Pancreas (tissue), 10 donors: ENCODE data around the gene EFCAB12. TPM values are rescaled to one million over a fixed set of nuclear protein-coding genes. Genes with fewer than 3 reads are reported as not detected.
"Not testable (repeated sequence)": the region's sequence is repeated elsewhere in the genome, so short reads cannot be mapped to it uniquely, and the experiment has no call there.

Source experiments
- ATAC-seq, 4 donors: fragments of 200-7000 bp; cut with Tn5 transposase; one replicate each; pipeline versions ENCODE4 v1.8.0 to v1.9.1; 2020; ENCODE audit warnings: mild to moderate bottlenecking in 4 of 4, moderate library complexity in 4 of 4
- DNase-seq, 6 donors: peaks; one replicate each; pipeline ENCODE4 v3.0.0-alpha.2; 2020
- FAIRE-seq: peaks from 2 replicates; lab custom pipeline; 2012; peaks lifted over from hg19 to GRCh38; lab: Jason Lieb, UNC
- H3K27ac ChIP-seq, 4 donors: fragments of 200-600 bp; sonication (generic); 1 replicate in 3 of 4; 2 replicates in 1 of 4; pipeline versions ENCODE4 v1.5.0 to v1.8.0; 2020
- H3K27me3 ChIP-seq, 4 donors: fragments of 200-600 bp; one replicate each; pipeline ENCODE4 v1.8.0; 2021
- H3K36me3 ChIP-seq, 3 donors: fragments of 200-600 bp; sonication (generic) in 1 of 3; one replicate each; pipeline versions ENCODE4 v1.5.0 to v1.8.0; 2020 to 2021
- H3K4me1 ChIP-seq, 3 donors: fragments of 200-600 bp; one replicate each; pipeline ENCODE4 v1.8.0; 2021
- H3K4me3 ChIP-seq, 4 donors: fragments of 200-600 bp; sonication (generic) in 2 of 4; one replicate each; pipeline versions ENCODE4 v1.5.0 to v1.8.0; 2020 to 2021
- H3K9me3 ChIP-seq, 4 donors: fragments of 200-600 bp; one replicate each; pipeline ENCODE4 v1.8.0; 2021
- CTCF ChIP-seq, 4 donors: fragments of 200-600 bp; sonication (generic) in 3 of 4; IDR thresholded peaks; one replicate each; pipeline versions ENCODE4 v1.5.0 to v1.8.0; 2021; ENCODE audit warnings: antibody characterized with exemption in 4 of 4
- WGBS, 2 donors: extraction: QIAGEN DNeasy Blood & Tissue Kit; methylation state at CpG; one replicate each; pipeline ENCODE4 v1.1.7; 2013; 5-methylcytosine and 5-hydroxymethylcytosine counted together
- intact Hi-C, 3 donors: fragments of 100-400 bp; cut with DNase I; formaldehyde crosslinking; loops; one replicate each; pipeline versions ENCODE4 v1.11.1 to v1.14.2; 2022
- polyA plus RNA-seq, 2 donors: library from polyadenylated mRNA; stranded (reverse); fragments of 200-250 nt; gene quantifications; one replicate each; pipeline ENCODE4 v1.2.3, GENCODE V29; 2013
- total RNA-seq, 6 donors: library from RNA; stranded (reverse); fragmentation: NEBNext Ultra II Directional in 4 of 6; extraction: Animal tissue kit (Norgen Biotek cat#: 25700) in 4 of 6; gene quantifications; one replicate each; pipeline versions ENCODE4 v1.2.1 to v1.2.4, GENCODE V29; 2021 to 2023
- donor health status: healthy with polysubstance abuse.
- donor health status: DM: no; HTN: no; CAD: no; lungs with moderate emphysema.
- donor health status: DM: no; HTN: no; CAD: no.
- donor health status: control.
- donor health status: control.
- donor health status: Bipolar disorder and iron deficiency.
- donor health status: DM: yes; HTN: yes; CAD: no.
- donor health status: DM: no; HTN: no; CAD: no.
- donor health status: DM: no; HTN: no; CAD: no.
- donor health status: DM: yes; HTN: yes; CAD: no.

Gene EFCAB12
- total and polyA plus RNA-seq, 8 donors: 0.43 to 2.0 (median 0.89) TPM

GRCh38 chr3:129398803-129399144 lies 29.7 kb downstream of the EFCAB12 start:
- DNase-seq (peak in 1 of 6 donors; percentile 58), FAIRE-seq (no peak), ATAC-seq (peak; percentile 26 to 54 (median 52))
- H3K9me3 ChIP-seq: no peaks in the 10 kb centered on the region
- no peaks in the 10 kb centered on the region for H3K27me3 ChIP-seq
- intact Hi-C loops: no loop called here
- no peak for TF ChIP-seq CTCF (IDR thresholded peaks at IDR 0.05)
- H3K27ac ChIP-seq: peak overlapping the region; percentile 55 to 94 (median 90)
- H3K36me3 ChIP-seq: no peaks in the 10 kb centered on the region
- H3K4me1 ChIP-seq: peaks cover 5 to 9% (median 6%) of the 10 kb centered on the region in 3 donors
- H3K4me3 ChIP-seq: peak overlapping the region; percentile 66 to 90 (median 75)
- WGBS, 2 donors: 0% methylated on average over 18 of the region's 18 CpGs

- H3K36me3 ChIP-seq: peaks cover 0 to 23% (median 5%) of the 10 kb centered on the region in 3 donors
- ATAC-seq, H3K27me3 ChIP-seq, DNase-seq, H3K4me1 ChIP-seq, H3K4me3 ChIP-seq, H3K27ac ChIP-seq, intact Hi-C loops, FAIRE-seq, H3K9me3 ChIP-seq: not testable (repeated sequence)
- 89 to 90% methylated on average over 9 to 13 of the region's 17 CpGs for WGBS, 2 donors
Observed at GRCh38 chr3:129393760-129394564, 34.5 kb downstream of the EFCAB12 start.

GRCh38 chr3:129393271-129393670 lies 35.2 kb downstream of the EFCAB12 start:
- H3K4me1 ChIP-seq: peaks cover 4 to 8% (median 4%) of the 10 kb centered on the region in 3 donors
- 55 to 60% methylated on average over 6 of the region's 6 CpGs for WGBS, 2 donors

GRCh38 chr3:129392106-129392887 lies 36.1 kb downstream of the EFCAB12 start:
- H3K27me3 ChIP-seq, H3K27ac ChIP-seq, intact Hi-C loops, ATAC-seq, H3K4me3 ChIP-seq, FAIRE-seq, H3K9me3 ChIP-seq, H3K4me1 ChIP-seq, DNase-seq: not testable (repeated sequence)
- H3K36me3 ChIP-seq: peaks cover 0 to 23% (median 5%) of the 10 kb centered on the region in 3 donors
- 88 to 91% methylated on average over 8 of the region's 8 CpGs for WGBS, 2 donors

More at GRCh38 chr3:129393271-129393670, 35.2 kb downstream of the EFCAB12 start:
- H3K27ac ChIP-seq: no peak overlapping the region
- intact Hi-C loops: no loop called here
- no peaks in the 10 kb centered on the region for H3K9me3 ChIP-seq
- no peak overlapping the region for H3K4me3 ChIP-seq
- no peak for TF ChIP-seq CTCF (IDR thresholded peaks at IDR 0.05)
- DNase-seq (no peak), ATAC-seq (no peak), FAIRE-seq (no peak)
- no peaks in the 10 kb centered on the region for H3K27me3 ChIP-seq
- H3K36me3 ChIP-seq: peaks cover 0 to 23% (median 5%) of the 10 kb centered on the region in 3 donors

- 79 to 82% methylated on average over 3 to 4 of the region's 4 CpGs for WGBS, 2 donors
- FAIRE-seq, H3K27ac ChIP-seq, H3K4me1 ChIP-seq, H3K9me3 ChIP-seq, ATAC-seq, H3K27me3 ChIP-seq, H3K4me3 ChIP-seq, intact Hi-C loops, DNase-seq: not testable (repeated sequence)
- peaks cover 0 to 23% (median 5%) of the 10 kb centered on the region in 3 donors for H3K36me3 ChIP-seq
Observed at GRCh38 chr3:129391583-129391982, 36.9 kb downstream of the EFCAB12 start.

- intact Hi-C loops: no loop called here
- no peak overlapping the region for H3K4me3 ChIP-seq
- no peaks in the 10 kb centered on the region for H3K27me3 ChIP-seq
- no peaks in the 10 kb centered on the region for H3K4me1 ChIP-seq
- no peak for FAIRE-seq
- no peak for DNase-seq
- H3K36me3 ChIP-seq: peaks cover 0 to 23% (median 5%) of the 10 kb centered on the region in 3 donors
- ATAC-seq: no peak
- no peak overlapping the region for H3K27ac ChIP-seq
- no peaks in the 10 kb centered on the region for H3K9me3 ChIP-seq
- 78 to 80% methylated on average over 3 of the region's 3 CpGs for WGBS, 2 donors
- no peak for TF ChIP-seq CTCF (IDR thresholded peaks at IDR 0.05)
Observed at GRCh38 chr3:129389572-129389937, 38.9 kb downstream of the EFCAB12 start.

GRCh38 chr3:129388791-129389571 lies 39.5 kb downstream of the EFCAB12 start:
- H3K4me1 ChIP-seq, intact Hi-C loops, FAIRE-seq, H3K27me3 ChIP-seq, H3K9me3 ChIP-seq, H3K4me3 ChIP-seq, DNase-seq: not testable (repeated sequence)
- H3K36me3 ChIP-seq: peaks cover 0 to 23% (median 5%) of the 10 kb centered on the region in 3 donors
- H3K27ac ChIP-seq: peak overlapping the region in 1 of 4 donors; percentile 17
- WGBS, 2 donors: 79 to 80% methylated on average over 8 of the region's 8 CpGs
- peak in 2 of 4 donors; percentile 22 to 49 for ATAC-seq
